Adrenal gland (tissue), 5 donors: Measurements from ENCODE around the gene GRM8.

Source experiments
- POLR2A ChIP-seq, 2 donors: fragments of 450-650 bp; IDR thresholded peaks; one replicate each; pipeline ENCODE4 v1.6.1; 2017; ENCODE audit warnings: antibody characterized with exemption in 2 of 2, mild to moderate bottlenecking in 2 of 2, moderate library complexity in 1 of 2
- TF ChIP-seq, protein P1 (sequence below), 6 experiments: fragments of 450-650 bp in 4 of 6; fragments of 200-600 bp in 2 of 6; sonication (generic) in 1 of 6; IDR thresholded peaks; 1 replicate in 5 of 6; 2 replicates in 1 of 6; pipeline versions ENCODE4 v1.5.1 to v1.8.0; 2016 to 2021; ENCODE audit warnings: antibody characterized with exemption in 6 of 6, mild to moderate bottlenecking in 2 of 6, moderate library complexity in 1 of 6
- donor health status: DM: no; HTN: no; CAD: no.

DNA sequence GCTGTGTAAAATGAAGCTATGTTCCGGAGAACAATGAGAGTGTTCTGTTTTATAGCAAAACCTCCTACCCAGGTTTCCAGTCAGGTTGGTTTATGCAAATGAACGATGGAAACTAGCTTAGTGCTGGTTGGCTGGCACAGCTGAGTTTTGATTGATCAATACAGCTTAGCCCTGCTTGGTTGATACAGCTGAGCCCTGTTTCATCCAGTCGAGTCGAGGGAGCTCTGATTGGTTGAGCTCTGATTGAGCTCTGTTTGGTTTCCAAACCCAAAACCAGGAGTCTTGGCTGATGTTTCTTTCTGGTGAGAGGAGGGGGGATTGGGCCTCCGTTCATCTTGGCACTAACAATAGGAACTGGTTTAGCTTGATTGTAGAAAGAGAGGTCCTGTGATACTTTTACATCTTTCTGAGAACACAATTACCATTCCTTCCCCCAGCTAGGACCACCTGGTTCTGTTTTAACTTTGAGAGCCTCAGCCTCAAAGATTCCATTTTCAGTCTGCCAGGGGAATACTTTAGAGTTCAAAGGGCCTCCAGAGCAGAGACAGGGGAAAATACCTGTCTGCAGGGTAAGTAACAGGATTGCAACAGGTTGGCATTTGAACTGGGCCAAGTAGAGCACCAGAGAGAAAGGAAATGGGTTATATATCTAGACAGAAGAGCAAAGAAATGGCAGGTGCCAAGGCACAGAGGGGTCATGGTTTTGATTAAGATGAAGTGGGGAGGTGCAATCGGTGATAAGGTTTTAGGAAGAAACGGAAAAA is 210.9 kb downstream of the GRM8 start:
- TF ChIP-seq, protein P1, sequence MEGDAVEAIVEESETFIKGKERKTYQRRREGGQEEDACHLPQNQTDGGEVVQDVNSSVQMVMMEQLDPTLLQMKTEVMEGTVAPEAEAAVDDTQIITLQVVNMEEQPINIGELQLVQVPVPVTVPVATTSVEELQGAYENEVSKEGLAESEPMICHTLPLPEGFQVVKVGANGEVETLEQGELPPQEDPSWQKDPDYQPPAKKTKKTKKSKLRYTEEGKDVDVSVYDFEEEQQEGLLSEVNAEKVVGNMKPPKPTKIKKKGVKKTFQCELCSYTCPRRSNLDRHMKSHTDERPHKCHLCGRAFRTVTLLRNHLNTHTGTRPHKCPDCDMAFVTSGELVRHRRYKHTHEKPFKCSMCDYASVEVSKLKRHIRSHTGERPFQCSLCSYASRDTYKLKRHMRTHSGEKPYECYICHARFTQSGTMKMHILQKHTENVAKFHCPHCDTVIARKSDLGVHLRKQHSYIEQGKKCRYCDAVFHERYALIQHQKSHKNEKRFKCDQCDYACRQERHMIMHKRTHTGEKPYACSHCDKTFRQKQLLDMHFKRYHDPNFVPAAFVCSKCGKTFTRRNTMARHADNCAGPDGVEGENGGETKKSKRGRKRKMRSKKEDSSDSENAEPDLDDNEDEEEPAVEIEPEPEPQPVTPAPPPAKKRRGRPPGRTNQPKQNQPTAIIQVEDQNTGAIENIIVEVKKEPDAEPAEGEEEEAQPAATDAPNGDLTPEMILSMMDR (IDR thresholded peaks at IDR 0.05): no peak
- TF ChIP-seq POLR2A (IDR thresholded peaks at IDR 0.05): no peak
